Stimulated activated CD4-positive, alpha-beta T cell treated with anti-CD3 and anti-CD28 coated beads, TNF-alpha, amount 100 ng/mL, for 48 hours (primary cell): ENCODE results near the gene CACNB2.
"Not testable (repeated sequence)": the region's sequence is repeated elsewhere in the genome, so short reads cannot be mapped to it uniquely, and the experiment has no call there.

Experiments used
- DNase-seq, 3 donors: peaks; one replicate each; pipeline ENCODE4 v3.0.0-alpha.2; 2020; ENCODE audit warnings: low read depth in 3 of 3

The CACNB2 gene

DNA sequence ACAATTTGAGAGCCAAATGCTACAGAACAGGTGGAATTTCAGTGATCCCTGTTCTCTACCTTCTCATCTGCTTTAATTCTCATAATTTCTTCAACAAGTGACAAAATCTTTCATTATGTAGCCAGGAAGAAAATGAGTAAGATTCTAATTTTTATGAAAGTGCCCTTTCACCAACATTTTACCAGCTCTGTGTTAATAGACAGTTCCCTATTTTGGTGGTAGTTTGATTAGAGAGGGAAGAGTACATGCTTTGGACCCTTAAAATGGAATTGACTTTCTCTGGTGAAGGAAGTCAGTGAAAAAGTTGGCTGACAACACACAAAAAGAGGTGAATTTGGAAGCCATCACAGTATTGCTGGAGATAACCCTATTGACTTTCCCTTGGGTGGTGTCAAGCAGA is 61.7 kb downstream of the CACNB2 start:
- DNase-seq: no peak

- no peak for DNase-seq
These were observed 62.6 kb downstream of the CACNB2 start for GRCh38 chr10:18202680-18203460.

DNA sequence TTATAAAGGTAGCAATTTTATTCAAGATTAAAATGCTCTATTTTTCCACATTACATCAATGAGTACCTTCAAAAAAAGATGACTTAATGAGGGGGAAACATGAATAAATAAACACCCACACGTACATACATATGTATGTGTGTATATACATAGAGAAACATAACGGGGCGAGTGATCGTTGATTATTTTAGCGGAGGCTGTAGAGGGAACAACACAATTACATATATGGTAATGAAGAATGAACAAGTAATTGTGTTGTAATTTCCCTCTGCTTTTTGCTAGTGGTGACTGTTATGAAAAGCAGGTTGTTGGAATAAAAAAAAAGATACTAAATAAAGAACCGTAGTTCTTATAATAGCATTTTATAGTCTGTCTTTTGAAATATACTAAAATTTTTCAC is 63.2 kb downstream of the CACNB2 start:
- no peak for DNase-seq

- DNase-seq: no peak
These were observed 64.0 kb downstream of the CACNB2 start for GRCh38 chr10:18204039-18204835.

GRCh38 chr10:18205098-18205834 is 65.0 kb downstream of the CACNB2 start:
- DNase-seq: no peak

GRCh38 chr10:18208186-18208585 is 68.0 kb downstream of the CACNB2 start:
- DNase-seq: not testable (repeated sequence)

GRCh38 chr10:18209241-18209640 is 69.0 kb downstream of the CACNB2 start:
- DNase-seq: no peak

DNA sequence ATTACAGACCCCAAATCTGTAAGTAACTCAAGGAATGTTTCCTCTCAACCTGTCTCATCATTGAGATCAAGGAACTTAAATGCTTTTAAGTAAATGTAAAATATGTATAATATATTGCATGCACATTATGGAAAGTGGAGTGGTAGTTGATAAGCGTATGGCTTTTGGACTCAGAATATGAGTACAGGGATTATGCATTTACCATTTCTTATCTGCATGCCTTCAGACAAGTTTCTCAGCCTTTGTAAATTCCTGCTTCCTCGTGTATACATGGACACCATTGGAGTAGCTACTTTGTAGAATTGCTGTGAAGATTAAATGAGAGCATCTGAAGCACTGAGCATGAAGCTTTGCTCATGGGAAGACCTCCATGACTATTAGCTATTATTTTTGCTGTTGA is 70.5 kb downstream of the CACNB2 start:
- DNase-seq: no peak

DNA sequence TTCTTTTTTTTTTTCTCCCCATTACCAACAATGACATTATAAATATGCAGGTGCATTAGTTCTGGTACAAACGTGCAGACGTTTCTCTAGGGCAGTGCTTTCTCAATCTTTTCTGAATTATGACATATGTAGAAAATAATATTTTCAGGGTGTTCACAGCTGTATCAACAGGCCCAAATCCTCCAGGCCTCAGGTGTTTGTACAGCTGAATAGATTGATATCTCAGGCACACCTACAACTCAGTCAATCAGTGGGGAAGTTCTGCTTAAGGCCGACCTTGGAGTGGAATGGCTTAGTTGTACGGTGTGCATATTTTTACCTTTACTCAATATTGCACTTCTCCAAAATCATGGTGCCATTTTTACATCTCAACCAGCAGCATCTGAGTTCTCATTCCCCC is 71.6 kb downstream of the CACNB2 start:
- no peak for DNase-seq

GRCh38 chr10:18213271-18213670 is 73.0 kb downstream of the CACNB2 start:
- DNase-seq: no peak

DNA sequence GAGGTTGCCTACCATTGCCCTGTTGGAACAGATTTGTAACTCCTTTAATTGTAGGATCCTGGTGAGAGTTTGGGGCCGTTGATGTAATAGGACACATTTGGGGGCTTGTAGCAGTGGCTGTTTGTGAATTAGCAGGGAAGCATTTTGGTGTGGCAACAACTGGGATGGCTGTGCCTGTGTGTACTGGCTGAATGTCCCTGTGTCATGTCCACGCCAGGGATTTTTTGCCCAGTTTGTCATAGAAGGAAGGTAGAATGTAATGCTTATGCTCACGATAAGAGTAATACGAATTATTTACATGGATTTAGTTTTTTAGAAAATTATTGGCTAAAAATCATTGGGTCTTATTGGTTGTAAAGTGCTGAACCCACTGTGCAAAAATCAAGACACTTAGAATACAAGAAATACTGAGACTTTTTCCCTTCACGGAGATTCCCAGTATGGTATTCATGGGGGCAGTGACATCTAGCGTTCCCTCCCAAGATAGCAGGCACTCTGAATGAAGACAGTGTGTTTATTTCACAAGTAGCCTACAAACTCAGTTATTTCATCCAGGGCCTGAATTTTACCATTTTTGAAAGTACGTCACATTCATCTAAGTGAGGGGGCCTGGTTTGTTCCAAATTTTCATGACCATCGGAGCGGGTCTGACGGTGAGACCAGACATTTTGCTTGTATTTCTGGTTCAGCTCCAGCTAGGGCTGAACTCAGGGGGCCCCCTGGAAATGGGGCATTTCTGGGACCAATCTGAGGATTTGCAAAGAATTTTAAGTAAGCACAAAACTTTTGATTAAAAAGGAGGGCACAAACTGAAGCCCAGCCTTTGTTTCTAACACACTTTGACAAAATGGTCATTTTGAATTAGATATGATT is 74.7 kb downstream of the CACNB2 start:
- DNase-seq: peak in 1 of 3 donors; percentile 2

GRCh38 chr10:18216482-18216881 is 76.3 kb downstream of the CACNB2 start:
- DNase-seq: no peak

GRCh38 chr10:18217577-18217976 is 77.4 kb downstream of the CACNB2 start:
- no peak for DNase-seq

DNA sequence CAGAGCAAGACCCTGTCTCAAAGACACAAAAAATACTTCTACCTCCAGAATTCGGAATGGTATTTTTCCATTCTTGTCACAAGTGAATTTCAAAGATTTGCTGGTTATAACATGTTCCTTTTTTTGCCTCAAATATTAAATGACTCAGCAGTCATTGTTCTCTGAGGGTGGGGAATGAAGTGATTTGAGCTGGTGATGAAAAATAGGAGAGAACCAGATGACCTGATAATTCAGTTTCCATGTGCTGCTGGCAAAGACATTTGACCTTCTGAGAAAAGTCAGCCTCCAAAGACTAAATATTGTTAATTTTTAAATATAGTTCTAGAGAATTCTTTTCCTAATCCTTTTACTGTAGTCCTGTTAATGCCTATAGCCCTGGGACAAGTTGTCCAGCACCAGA is 78.9 kb downstream of the CACNB2 start:
- no peak for DNase-seq

DNA sequence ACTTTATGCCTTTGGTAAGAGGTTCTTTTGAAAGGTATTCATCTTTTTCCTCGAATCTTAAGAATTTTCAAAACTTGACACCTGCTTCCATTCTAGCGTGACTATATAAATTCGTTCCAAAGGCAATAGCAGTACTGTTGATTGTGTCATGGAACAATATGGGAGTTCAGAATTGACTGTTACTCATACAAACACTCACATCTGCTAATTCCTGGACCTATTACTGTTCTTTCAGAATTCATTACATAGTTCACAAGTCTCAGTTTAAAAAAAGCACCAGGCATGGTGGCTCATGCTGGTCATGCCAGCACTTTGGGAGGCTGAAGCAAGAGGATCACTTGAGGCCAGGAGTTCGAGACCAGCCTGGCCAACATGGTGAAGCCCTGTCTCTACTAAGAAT is 80.9 kb downstream of the CACNB2 start:
- no peak for DNase-seq

- DNase-seq: no peak
These were observed 81.7 kb downstream of the CACNB2 start for GRCh38 chr10:18221882-18222281.

GRCh38 chr10:18222866-18223265 is 82.6 kb downstream of the CACNB2 start:
- DNase-seq: no peak

GRCh38 chr10:18223898-18224297 is 83.7 kb downstream of the CACNB2 start:
- no peak for DNase-seq

DNA sequence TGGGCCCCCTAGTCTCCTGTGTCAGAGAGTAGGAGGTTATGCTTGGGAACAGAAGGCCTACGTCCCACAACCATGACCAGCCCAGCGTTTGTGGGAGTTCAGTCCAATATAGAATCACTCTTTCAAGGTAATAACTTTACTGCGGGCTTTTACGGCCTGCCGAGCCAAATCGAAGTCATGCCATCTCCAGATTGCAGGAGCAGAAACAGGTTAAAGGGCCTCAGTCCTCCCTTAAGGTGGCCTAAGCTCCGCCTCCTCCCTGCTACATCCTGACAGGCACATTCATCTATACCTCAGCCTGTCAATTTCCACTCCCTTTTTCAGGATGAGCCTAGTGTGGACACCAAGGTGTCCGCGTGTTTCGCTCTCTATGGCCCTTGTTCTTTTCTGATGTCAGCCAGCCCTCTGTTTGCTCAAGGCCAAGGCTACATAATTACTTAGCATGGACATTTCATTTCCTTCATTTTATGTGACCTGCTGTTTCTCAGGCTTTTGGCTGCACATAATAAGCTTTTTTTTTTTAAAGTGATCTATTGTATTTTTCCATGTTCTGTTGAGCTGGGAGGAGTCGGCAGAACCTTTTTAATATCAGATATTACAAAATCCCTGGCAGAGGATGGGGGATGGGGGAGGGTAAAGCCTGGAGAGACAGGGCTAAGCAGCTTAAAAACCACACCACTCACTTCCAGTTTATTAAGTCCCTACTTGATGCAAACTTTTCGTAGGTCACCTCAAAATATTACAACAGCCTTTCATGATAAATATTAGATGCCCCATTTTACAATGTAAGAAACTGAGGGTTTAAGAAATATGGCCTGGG is 84.6 kb downstream of the CACNB2 start:
- no peak for DNase-seq

DNA sequence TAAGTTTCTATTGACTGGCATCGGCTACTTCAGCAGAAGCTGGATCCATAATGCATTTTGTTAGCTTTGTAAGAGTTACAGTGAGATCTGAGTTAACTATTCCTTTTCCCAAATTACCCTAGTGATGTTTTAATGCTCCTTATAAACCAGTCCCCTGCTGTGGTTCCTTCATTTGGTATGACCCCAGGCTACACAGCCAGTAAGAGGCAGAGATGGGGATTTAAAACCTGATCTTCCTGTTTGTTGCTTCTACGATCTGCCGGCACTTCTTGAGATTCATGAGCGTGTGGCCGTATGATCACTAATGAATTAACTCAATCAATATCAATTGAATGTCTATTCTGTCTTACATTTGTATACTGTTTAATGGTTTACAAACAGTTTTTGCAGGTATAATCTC is 86.1 kb downstream of the CACNB2 start:
- DNase-seq: no peak

DNA sequence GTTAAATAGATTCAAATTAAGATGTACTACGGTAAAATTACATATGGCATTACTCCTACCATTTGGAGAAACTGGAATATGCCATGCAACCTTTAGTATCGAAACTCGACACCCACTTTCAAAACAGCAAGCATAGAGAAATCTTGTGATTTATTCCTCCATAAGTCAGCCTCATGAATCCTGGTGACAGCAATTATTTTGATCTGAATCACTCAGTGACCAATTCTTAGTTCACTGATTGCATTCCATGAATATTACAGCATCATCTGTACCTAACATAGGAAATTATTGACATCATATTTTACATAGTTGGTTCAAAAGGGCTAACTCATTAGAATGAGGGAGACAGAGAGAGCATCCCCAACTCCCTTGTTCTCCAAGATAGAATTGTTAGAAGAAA is 89.6 kb downstream of the CACNB2 start:
- no peak for DNase-seq
